HG03095 (cell line): Measurements from ENCODE around the gene KPNA5.
A peak's percentile ranks its signal among the peaks of the same experiment; 100 is the strongest.
"Not testable (repeated sequence)": the region's sequence is repeated elsewhere in the genome, so short reads cannot be mapped to it uniquely, and the experiment has no call there.

Experiments
- ATAC-seq: cut with Tn5 transposase; IDR thresholded peaks from one replicate; pipeline ENCODE4 v1.9.1; 2021; ENCODE audit warnings: moderate library complexity; ENCODE audit not compliant: unreplicated experiment

The KPNA5 gene

DNA sequence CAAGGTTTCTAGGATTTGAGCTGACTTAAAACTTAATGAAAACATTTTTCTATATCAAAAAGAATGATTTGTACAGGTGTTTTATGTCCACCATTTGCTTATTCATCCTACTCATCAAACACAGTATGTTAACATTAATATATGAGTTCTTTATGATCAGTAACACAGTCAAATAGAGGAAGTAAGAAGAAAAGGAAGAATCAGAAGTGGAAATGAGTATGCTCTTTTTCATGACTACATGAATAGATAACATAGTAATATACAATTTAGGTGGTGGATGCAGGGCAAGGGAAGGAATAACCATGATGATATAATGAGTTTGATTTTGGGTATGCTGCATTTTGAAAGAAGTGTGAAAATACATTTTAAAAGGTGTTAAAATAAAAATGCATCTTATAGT lies 16.5 kb downstream of the KPNA5 start:
- ATAC-seq, result peak; percentile 57

DNA sequence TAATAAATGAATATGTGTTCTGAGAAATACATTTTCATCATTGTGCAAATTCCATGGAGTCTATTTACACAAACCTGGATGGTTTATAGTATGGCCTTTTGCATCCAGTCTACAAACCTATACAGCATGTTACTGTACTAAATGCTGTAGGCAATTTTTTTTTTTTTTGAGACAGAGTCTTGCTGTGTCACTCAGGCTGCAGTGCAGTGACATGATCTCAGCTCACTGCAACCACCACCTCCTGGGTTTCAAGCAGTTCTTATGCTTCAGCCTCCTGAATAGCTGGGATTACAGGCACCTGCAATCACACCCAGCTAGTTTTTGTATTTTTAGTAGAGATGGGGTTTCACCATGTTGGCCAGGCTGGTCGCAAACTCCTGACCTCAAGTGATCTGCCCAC lies 22.9 kb downstream of the KPNA5 start:
- not testable (repeated sequence) for ATAC-seq

DNA sequence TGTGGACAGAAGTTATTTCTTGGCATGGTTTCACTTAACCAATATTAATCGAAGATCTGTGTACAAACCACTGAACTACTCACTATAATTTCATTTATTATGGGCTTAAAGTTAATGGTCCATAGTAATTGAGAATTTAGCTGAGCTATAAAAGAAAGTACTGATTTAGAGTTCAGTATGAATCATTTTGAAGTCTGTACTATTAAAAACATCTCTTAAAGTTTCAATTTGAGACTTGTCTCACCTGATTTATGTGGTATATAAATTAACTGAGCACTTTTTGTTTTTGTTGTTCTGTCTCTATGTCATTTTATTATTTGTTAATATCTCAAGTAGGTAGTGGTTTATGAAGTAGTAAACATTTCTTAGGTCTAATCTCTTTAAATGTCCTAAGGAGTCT lies 24.9 kb downstream of the KPNA5 start:
- ATAC-seq, result no peak

DNA sequence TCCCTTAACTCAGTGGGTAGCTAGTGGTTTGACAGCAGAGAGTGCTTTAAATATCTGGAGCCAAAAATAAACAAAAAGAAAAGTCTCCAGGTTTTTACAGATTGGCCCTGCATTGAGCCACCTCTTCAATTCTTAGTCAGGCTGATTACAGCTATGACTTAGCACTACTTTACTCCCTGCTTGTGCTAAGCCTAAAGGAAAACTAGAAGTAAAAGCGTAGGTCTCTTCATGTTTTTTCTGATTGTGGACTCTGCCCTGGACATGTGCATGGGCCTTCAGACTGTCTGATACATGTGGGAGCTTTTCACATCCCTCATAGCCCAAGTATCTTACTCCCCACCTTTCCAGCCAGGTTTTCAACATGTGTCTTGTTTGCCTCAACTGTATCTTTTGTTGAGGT lies 33.3 kb downstream of the KPNA5 start:
- no peak for ATAC-seq

DNA sequence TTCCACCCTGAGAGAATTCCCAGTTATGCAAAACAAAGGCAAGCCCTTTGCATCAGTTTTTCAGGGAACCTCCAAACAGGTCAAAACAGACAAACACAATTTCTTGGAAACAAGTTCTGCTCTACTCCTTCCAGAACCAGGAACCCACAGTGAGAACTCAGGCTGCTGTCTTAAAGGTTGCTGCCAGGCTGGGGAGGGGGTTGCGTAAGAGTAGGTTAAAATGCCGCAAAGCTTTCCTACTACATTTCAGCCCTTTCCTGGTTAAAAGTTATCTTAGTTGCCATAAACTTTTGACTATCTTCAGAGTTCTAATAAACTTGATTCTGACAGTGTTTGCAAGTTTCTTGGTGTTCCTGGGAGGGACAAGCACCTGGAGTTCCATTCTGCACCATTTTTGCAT lies 33.8 kb downstream of the KPNA5 start:
- ATAC-seq, result no peak

DNA sequence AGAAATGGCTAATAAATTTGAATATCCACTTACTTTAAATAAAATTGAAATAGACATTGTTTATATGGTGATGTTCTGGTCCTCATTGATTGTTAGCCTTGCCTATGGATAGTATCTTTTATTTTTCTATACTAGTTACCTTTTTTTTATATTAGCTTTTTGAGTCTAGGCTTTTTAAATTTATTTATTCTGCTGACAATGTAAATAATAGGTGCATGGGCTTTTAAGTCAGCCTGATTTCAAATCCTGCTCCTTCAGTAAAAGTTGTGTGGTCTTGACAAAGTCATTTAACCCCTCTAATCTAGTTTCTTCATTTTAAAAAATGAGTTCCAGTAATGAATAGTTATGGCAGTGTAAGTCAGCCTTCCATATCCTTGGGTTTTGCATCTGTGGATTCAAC lies 45.9 kb downstream of the KPNA5 start:
- no peak for ATAC-seq

DNA sequence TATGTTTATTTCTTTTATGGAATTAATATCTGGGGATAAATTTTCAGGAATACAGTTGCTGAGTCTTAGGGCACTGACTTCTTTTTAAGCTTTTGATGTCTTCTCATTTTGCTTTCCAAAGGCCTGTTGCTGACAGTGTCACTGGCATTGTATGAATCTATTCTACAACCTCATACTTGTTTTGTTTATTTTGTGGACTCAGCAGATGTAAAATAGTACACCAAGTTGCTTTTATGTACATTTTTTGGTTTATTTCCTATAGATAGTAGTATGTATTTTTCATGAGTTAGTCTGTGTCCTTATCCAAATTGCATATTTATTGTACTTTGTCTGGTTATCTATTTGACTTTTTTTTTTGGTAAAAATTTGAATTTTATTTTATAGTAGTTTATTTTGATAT lies 49.5 kb downstream of the KPNA5 start:
- no peak for ATAC-seq

DNA sequence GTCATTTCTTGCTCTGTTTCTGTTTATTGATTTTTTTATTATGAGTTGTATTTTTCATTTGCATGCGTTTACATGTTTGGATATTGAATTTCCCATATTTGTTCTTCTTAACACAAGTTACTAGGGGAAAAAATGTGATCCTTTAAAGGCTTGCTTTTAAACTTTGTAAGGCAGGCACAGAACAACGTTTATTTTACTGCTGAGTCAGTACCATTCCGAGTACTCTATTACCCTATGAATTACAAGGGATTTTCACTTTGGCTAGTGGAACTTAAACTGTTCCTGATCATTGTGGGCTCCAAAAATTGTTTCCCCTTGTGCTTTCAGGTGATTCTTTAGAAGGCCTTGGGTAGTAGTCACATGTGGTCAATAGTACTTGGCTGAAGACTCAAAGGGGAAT lies 56.0 kb downstream of the KPNA5 start:
- ATAC-seq, result no peak

DNA sequence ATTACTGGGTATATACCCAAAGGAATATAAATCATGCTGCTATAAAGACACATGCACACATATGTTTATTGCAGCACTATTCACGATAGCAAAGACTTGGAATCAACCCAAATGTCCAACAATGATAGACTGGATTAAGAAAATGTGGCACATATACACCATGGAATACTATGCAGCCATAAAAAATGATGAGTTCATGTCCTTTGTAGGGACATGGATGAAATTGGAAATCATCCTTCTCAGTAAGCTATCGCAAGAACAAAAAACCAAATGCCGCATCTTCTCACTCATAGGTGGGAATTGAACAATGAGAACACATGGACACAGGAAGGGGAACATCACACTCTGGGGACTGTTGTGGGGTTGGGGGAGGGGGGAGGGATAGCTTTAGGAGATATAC lies 59.5 kb downstream of the KPNA5 start:
- ATAC-seq, result not testable (repeated sequence)

DNA sequence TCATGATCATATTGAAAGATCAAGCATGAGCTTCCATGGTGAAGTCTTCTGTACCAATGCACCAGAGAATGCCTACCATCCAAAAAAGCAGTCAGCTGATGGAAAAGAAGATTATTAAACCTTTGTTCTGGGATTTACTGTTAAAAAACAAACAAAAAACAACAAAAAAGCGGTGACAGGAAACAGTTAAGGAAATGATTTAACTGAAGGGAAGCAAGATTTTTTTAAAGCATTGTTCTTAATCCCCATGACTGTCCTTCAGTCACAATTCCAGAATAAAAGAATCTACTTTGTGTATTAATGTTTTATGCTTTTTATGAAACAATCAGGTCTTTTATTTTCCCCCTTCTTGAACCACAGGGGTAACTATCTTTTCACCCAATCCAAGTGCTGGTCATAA lies 60.6 kb downstream of the KPNA5 start:
- ATAC-seq, result no peak

DNA sequence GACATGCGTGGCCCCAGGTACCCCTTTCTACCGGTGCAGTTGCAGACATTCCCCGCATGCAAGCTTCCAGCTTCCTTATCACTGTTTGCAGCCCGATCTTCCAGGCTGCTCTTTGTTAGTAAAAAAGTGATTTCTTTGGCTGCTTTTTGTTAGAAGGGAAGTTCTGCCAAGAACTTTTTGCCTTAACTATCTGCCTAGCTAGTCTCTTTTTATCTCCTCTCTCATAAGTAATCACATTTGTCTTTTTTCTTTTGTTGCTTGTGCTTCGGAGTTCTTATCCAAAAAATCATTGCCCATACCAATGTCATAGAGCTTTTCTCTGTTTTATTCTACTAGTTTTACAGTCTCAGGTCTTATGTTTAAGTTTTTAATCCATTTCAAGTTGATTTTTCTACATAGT lies 64.2 kb downstream of the KPNA5 start:
- ATAC-seq, result no peak

DNA sequence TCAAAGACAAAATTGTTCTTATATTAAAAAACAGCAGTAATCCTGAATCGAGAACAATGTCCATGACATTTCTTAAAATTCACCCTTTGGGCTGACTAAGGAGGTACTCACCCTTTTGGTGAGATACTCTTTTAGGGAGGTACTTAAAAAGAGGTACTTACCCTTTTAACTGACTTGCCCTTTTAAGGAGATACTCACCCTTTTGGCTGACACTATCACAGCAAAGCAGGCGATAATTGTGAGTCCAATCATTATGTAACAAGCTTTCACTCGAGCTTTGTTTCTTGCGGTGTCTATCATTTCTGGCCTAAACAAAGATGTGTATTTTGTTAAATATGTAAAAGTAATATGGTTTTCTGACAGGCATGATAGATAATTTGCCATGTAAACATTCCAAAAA lies 80.8 kb downstream of the KPNA5 start:
- no peak for ATAC-seq

DNA sequence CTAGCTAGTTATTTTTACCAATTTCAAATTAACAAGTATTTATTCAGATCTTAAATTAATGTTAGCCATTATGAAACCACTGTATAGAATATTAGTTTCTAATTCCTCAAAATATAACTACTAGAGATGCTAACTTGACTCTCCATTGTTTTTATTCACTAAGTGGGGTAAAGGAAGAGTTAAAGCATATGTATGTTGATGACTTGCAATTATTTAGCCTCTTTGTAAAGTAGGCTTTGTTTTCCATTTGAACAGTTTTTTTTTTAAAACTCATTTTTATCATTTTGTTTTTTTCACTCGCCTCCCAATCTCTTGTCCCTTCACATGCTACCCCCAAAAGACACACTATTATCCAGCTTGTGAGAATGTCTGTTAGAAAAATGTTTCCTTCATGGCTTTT lies 81.2 kb downstream of the KPNA5 start:
- no peak for ATAC-seq

DNA sequence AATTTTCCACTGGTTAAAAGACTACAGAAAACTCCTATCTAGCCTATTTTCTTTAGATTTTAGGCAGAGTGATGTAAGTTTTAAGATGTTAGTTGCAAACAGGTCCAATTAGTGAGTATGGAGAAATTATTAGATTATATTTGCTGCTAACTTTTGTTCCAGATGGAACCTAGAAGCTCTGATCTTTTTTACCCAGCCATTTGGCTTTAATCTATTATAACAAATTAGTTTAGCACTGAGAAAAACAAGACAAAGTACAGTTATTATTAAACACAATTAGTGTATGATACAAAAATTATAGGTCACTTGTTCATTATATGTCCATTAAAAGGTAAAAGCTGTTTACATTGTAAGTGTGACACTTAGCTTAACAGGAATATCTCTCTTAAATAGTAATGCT lies 82.0 kb downstream of the KPNA5 start:
- no peak for ATAC-seq

DNA sequence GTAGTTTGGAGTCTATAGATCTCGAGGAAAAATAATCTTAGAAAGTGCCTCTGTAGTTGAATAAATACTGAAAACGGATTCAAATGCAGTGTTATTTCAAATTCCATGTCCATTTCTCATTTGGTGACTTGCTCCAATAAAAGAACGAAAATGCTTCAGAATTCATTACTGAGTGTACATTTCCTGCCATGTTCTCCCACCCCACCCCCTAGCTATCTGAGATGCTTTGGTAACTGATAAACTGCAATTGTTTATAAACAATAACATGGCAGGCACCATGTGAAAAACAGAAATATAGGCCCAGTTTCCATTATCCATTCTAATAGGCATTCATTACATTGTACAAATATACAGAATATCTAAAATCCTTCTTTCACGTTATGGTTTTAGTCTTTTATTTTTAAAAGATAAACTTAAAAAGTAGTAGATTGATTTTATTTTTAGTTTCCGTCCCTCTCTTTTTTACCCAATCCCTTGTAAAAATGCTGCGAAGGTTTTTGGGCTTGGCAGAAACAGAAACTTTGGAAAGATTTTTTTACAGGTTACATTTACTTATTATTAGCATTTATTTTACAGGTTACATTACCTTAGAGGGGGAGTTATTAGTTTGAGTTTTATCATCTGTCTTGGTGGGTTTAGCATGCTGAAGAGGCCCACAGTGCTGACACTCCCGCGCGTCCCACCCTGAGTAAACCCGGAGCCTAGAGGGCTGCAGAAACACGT lies 83.1 kb downstream of the KPNA5 start:
- no peak for ATAC-seq

DNA sequence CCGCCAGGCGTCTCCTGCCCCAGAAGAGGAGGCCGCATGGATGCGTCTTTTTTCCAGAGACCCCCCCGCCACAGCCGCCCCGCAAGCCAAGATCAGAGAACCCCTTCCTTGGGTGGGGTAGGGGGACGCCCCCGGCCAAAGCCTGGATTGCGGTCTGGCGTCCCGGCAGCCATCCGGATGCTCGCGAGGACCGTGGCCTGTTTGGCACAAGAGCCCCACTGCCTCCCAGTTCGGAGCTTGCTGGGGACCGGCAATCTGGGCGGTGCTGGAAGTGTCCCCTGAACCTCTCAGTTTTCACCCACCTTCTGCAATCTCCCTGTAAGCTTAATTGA lies 83.6 kb downstream of the KPNA5 start:
- no peak for ATAC-seq

DNA sequence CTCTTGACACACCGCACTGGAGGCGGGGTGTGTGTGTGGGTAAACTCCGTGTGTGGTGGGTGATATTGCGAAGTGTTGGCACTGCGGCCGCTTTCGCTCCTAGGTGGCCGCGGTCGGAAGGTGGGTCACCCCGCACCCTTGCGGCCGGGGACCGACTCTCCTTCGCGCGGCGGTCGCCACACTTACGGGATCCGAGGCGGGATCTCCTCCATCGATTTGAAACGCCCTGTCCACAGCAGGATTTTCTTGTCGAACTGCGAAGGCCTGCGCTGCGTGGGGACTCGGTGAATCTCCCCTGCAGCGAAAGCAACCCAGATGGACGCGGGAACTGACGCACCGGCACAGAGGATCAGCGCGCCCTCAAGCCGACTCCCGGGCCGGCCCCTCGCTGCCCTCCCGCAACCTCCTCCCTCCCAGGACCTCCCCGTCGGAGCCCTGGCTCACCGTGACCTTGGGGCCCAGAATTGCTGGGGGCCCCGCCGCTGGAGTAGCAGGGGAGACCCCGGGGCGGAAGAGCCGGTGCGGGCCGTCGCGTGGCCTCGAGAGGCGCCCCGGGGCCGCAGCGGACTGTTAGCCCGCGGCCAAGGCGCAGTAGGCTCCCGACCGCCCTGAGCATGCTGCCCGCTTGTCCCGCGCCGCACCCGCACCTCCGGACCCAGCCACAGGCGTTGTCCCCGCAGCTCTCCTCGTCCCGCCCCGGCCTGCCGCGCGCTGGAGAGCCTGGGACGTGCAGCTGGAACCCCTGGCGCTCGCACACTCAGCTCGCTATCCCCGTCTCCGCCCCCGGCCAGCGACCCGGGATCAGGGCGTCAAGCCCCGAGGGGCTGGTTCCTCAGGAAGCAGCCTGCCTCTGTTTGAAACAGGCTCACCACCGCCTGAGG lies 84.2 kb downstream of the KPNA5 start, which contains the start of gene FAM162B:
Gene FAM162B (minus strand): TSS at position 759 of the 881 bp plus-strand sequence. CDS start 143 bp downstream, at position 616.
- ATAC-seq, result no peak

DNA sequence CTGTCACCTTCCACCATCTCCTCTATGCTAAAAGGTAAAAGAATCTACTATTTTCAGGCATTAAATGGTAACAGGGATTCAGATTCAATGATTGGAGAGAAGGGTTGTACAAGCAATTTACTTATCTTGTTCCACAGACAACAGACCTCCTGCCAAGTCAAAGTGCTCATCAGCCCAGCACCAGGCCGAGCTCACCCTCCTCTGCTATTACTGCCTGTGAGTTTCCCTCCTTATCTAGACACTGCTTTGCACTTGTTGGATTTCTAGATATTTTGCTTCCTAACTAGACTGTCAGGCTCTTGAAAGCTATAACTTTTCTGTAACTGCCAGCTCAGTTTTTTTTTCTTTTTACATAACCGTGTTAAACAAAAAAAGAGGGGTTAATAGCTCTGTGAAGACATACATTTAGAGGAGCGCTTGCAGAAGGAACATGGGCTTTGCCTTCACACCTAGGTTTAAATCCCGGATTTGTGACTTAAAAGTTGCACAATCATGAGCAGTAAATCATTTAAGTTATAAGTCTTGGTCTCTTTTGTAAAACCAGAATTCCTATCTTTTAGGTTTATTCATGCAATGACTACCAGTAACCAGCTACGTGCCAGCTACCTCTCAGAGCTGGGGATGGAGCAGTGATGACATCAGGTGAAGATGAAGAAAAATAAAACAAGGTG lies 85.6 kb downstream of the KPNA5 start:
- no peak for ATAC-seq

DNA sequence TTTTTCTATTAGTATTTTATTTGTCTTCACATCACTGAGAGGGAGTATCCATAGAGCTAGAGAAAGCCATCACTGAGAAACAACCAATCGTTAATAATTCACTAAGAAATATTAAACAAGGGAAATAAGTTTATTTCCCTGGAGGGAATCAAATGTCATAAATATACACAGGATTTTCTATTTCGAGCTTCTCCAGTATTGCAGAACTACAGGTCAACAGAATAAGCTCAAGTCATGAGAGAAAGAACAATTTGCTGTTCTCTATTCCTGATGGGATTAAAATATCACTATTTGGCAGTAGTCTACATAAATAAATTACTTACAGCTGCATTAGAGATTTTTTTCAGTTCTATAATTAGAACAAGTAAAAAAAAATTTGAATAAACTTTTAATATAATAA lies 86.7 kb downstream of the KPNA5 start:
- ATAC-seq, result no peak

DNA sequence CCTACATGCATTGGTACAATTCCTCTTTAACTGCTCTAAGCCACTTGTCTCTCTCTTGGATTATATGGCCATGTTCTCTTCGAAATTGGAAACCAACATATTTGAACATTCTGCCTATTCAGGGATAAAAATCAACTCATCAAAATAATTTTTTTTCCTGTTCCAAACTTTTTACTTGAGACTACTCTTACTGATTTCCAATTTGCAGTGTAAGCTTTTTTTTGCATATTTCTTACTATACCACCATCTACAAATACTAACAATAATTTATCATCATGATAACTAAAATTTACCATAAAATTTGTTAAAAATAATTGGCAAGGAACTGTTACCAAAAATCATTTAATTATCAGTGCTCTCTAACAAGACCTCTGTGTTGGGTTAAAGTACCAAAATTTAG lies 91.4 kb downstream of the KPNA5 start:
- ATAC-seq, result no peak

DNA sequence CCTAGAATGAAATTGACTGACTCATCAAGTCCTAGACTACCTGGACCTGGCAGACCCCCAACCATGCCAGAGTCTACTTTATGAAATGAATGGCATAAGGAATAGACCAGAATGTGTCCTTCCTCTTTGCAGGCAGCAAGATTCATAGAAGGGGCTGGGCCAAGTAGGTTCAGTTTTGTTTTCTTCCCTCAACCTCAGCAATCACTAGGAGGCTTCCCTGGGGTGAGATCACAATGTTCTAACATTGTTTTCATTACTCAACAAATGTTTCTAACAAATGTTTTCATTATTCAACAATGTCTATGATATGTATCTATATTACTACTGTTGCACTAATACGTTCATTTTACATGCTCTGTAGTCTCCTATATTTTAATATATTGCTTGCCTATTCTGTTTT lies 92.9 kb downstream of the KPNA5 start:
- ATAC-seq, result no peak
